Liver (tissue), 9 donors: ENCODE results near the gene AIP. TPM values are rescaled to one million over a fixed set of nuclear protein-coding genes. Genes with fewer than 3 reads are reported as not detected.

Experiments used
- DNase-seq: peaks from one replicate; pipeline ENCODE4 v3.0.0-alpha.2; 2017; ENCODE audit warnings: low spot score
- H3K27ac ChIP-seq, 2 donors: one replicate each; pipeline ENCODE4 v1.7.0; 2013; ENCODE audit warnings: inconsistent platforms in 2 of 2, low read length in 2 of 2, control low read depth in 1 of 2, low read depth in 1 of 2, mild to moderate bottlenecking in 1 of 2
- H3K27me3 ChIP-seq, 4 donors: one replicate each; pipeline versions ENCODE4 v1.6.1 to v1.7.0; 2013; ENCODE audit warnings: low read length in 3 of 4, inconsistent platforms in 1 of 4, mild to moderate bottlenecking in 1 of 4, moderate library complexity in 1 of 4; ENCODE audit not compliant: control insufficient read depth in 4 of 4, insufficient read depth in 4 of 4
- H3K36me3 ChIP-seq, 4 donors: one replicate each; pipeline versions ENCODE4 v1.6.1 to v1.7.0; 2013; ENCODE audit warnings: low read length in 3 of 4, mild to moderate bottlenecking in 3 of 4, low read depth in 1 of 4, moderate library complexity in 1 of 4; ENCODE audit not compliant: control insufficient read depth in 4 of 4, insufficient read depth in 3 of 4
- H3K4me1 ChIP-seq, 4 donors: one replicate each; pipeline versions ENCODE4 v1.6.1 to v1.7.0; 2013; ENCODE audit warnings: low read length in 3 of 4, mild to moderate bottlenecking in 3 of 4, moderate library complexity in 1 of 4; ENCODE audit not compliant: control insufficient read depth in 4 of 4, insufficient read depth in 4 of 4
- H3K4me3 ChIP-seq, 3 donors: one replicate each; pipeline versions ENCODE4 v1.6.1 to v1.7.0; 2013; ENCODE audit warnings: low read length in 3 of 3, control low read depth in 1 of 3, low read depth in 1 of 3, mild to moderate bottlenecking in 1 of 3
- H3K9ac ChIP-seq, 2 donors: one replicate each; pipeline ENCODE4 v1.7.0; 2013; ENCODE audit warnings: low read length in 2 of 2, mild to moderate bottlenecking in 2 of 2, moderate library complexity in 2 of 2, control low read depth in 1 of 2, low read depth in 1 of 2
- H3K9me3 ChIP-seq, 4 donors: one replicate each; pipeline versions ENCODE4 v1.6.1 to v1.7.0; 2013; ENCODE audit warnings: low read length in 3 of 4; ENCODE audit not compliant: control insufficient read depth in 4 of 4
- EGR1 ChIP-seq, 2 donors: IDR thresholded peaks; 2 replicates each; pipeline ENCODE4 v1.6.1; 2016 to 2018; ENCODE audit warnings: antibody characterized with exemption in 2 of 2, low read depth in 2 of 2
- GABPA ChIP-seq, 2 donors: IDR thresholded peaks in 1 of 2; conservative IDR thresholded peaks in 1 of 2; 2 replicates each; pipeline ENCODE4 v1.6.1; 2016; ENCODE audit warnings: antibody characterized with exemption in 2 of 2, mild to moderate bottlenecking in 1 of 2, moderate library complexity in 1 of 2
- HNF4A ChIP-seq, 2 donors: conservative IDR thresholded peaks; 2 replicates each; pipeline ENCODE4 v1.6.1; 2016; ENCODE audit warnings: antibody characterized with exemption in 2 of 2, mild to moderate bottlenecking in 2 of 2
- HNF4G ChIP-seq: IDR thresholded peaks from 2 replicates; pipeline ENCODE4 v1.6.1; 2016; ENCODE audit warnings: antibody characterized with exemption
- NR2F2 ChIP-seq: IDR thresholded peaks from 2 replicates; pipeline ENCODE4 v1.6.1; 2016; ENCODE audit warnings: antibody characterized with exemption
- TAF1 ChIP-seq: conservative IDR thresholded peaks from 2 replicates; pipeline ENCODE4 v1.6.1; 2016; ENCODE audit warnings: antibody characterized with exemption, mild to moderate bottlenecking
- YY1 ChIP-seq: IDR thresholded peaks from 2 replicates; pipeline ENCODE4 v1.6.1; 2016; ENCODE audit warnings: antibody characterized with exemption, mild to moderate bottlenecking
- WGBS: extraction: QIAGEN DNeasy Blood & Tissue Kit; methylation state at CpG from one replicate; pipeline ENCODE4 v1.1.7; 2013; 5-methylcytosine and 5-hydroxymethylcytosine counted together
- polyA plus RNA-seq, 2 donors: library from polyadenylated mRNA; stranded (reverse) in 1 of 2; unstranded in 1 of 2; fragments of 200-250 nt in 1 of 2; fragments of >200 nt in 1 of 2; fragmentation: Nextera tagmentation in 1 of 2; extraction: Ambion mirVana in 1 of 2; gene quantifications; one replicate each; pipeline versions ENCODE4 v1.2.1 to v1.2.3, GENCODE V29; 2013 to 2015
- total RNA-seq, 2 donors: library from RNA; depleted of rRNA; stranded (reverse); fragments of >200 nt; gene quantifications; one replicate each; pipeline ENCODE4 v1.2.3, GENCODE V29; 2014
- TF ChIP-seq, protein P1 (sequence below): fragments of 150-350 bp; IDR thresholded peaks from 2 replicates; pipeline ENCODE4 v1.5.1; 2017; ENCODE audit warnings: improper control_type of control experiment, low read depth, low read length; ENCODE audit not compliant: missing input control
- TF ChIP-seq, protein P2 (sequence below): IDR thresholded peaks from 2 replicates; pipeline ENCODE4 v1.6.1; 2016; ENCODE audit warnings: antibody characterized with exemption, mild to moderate bottlenecking
- TF ChIP-seq, protein P3 (sequence below): IDR thresholded peaks from 2 replicates; pipeline ENCODE4 v1.6.1; 2016; ENCODE audit warnings: antibody characterized with exemption
- TF ChIP-seq, protein P4 (sequence below): IDR thresholded peaks from 2 replicates; pipeline ENCODE4 v1.6.1; 2016; ENCODE audit warnings: antibody characterized with exemption
- TF ChIP-seq, protein P5 (sequence below): IDR thresholded peaks from 2 replicates; pipeline ENCODE4 v1.6.1; 2016; ENCODE audit warnings: antibody characterized with exemption
- donor health status: healthy.
- donor health status: healthy.
- donor health status: healthy.
- donor health status: healthy.
- donor health status: healthy.

AIP gene
- total and polyA plus RNA-seq, 4 donors, result 17.6 to 28.2 (median 23.1) TPM

DNA sequence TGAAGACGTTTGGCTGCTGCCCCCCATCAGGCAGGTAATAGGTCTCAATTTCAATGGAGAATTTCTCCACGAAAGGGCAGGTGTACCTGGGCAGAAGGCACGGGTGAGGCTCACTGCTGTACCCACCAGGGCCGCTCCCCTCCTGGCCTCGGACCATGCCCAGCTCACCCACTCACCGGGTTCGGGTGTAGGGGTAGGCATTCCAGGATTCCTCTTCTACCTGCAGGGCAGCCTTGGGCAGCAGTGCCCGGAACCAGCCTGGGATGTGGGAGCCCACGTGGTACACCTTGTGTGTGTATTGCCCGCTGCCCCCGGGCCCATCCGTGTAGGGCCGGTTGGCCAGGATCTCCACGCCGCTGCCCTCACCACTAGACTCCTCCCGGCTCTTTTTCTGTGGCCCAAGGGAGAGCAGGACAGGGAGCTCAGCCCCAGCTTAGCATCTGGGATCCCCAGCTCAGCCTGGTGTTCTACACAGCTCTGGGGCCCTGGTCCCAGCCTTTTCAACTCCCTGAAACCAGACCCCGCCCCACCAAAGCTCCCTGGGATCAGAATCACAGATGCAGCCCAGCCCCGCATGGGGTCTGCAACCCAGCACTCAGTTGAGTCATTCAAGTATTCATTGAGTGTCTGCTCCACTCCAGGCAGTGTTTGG, 19.6 kb downstream of the AIP start:
- no peak for DNase-seq
- Histone ChIP-seq H3K27me3 (no peaks in the 10 kb centered on the region), H3K36me3 (peaks cover 0 to 2% (median 1%) of the 10 kb centered on the region in 4 donors), H3K9me3 (no peaks in the 10 kb centered on the region), H3K9ac (no peak overlapping the region), H3K4me3 (no peak overlapping the region), H3K4me1 (peaks cover 8 to 35% (median 19%) of the 10 kb centered on the region in 4 donors), H3K27ac (no peak overlapping the region)
- WGBS, result 97% methylated on average over 18 of the region's 18 CpGs
- TF ChIP-seq, protein P1, sequence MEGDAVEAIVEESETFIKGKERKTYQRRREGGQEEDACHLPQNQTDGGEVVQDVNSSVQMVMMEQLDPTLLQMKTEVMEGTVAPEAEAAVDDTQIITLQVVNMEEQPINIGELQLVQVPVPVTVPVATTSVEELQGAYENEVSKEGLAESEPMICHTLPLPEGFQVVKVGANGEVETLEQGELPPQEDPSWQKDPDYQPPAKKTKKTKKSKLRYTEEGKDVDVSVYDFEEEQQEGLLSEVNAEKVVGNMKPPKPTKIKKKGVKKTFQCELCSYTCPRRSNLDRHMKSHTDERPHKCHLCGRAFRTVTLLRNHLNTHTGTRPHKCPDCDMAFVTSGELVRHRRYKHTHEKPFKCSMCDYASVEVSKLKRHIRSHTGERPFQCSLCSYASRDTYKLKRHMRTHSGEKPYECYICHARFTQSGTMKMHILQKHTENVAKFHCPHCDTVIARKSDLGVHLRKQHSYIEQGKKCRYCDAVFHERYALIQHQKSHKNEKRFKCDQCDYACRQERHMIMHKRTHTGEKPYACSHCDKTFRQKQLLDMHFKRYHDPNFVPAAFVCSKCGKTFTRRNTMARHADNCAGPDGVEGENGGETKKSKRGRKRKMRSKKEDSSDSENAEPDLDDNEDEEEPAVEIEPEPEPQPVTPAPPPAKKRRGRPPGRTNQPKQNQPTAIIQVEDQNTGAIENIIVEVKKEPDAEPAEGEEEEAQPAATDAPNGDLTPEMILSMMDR, result no peak
- TF ChIP-seq YY1, result no peak
- TF ChIP-seq HNF4A (conservative IDR thresholded peaks at IDR 0.05), result no peak
- TF ChIP-seq GABPA (IDR thresholded peaks at IDR 0.05 in 1 of 2, conservative IDR thresholded peaks at IDR 0.05 in 1 of 2), result no peak
- no peak for TF ChIP-seq NR2F2
- TF ChIP-seq TAF1, result no peak
- TF ChIP-seq EGR1 (IDR thresholded peaks at IDR 0.05; ENCODE audit: low read depth in 2 of 2), result no peak
- TF ChIP-seq, protein P2, sequence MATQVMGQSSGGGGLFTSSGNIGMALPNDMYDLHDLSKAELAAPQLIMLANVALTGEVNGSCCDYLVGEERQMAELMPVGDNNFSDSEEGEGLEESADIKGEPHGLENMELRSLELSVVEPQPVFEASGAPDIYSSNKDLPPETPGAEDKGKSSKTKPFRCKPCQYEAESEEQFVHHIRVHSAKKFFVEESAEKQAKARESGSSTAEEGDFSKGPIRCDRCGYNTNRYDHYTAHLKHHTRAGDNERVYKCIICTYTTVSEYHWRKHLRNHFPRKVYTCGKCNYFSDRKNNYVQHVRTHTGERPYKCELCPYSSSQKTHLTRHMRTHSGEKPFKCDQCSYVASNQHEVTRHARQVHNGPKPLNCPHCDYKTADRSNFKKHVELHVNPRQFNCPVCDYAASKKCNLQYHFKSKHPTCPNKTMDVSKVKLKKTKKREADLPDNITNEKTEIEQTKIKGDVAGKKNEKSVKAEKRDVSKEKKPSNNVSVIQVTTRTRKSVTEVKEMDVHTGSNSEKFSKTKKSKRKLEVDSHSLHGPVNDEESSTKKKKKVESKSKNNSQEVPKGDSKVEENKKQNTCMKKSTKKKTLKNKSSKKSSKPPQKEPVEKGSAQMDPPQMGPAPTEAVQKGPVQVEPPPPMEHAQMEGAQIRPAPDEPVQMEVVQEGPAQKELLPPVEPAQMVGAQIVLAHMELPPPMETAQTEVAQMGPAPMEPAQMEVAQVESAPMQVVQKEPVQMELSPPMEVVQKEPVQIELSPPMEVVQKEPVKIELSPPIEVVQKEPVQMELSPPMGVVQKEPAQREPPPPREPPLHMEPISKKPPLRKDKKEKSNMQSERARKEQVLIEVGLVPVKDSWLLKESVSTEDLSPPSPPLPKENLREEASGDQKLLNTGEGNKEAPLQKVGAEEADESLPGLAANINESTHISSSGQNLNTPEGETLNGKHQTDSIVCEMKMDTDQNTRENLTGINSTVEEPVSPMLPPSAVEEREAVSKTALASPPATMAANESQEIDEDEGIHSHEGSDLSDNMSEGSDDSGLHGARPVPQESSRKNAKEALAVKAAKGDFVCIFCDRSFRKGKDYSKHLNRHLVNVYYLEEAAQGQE, result no peak
- no peak for TF ChIP-seq HNF4G
- TF ChIP-seq, protein P3, sequence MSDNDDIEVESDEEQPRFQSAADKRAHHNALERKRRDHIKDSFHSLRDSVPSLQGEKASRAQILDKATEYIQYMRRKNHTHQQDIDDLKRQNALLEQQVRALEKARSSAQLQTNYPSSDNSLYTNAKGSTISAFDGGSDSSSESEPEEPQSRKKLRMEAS, result no peak
- TF ChIP-seq, protein P4, sequence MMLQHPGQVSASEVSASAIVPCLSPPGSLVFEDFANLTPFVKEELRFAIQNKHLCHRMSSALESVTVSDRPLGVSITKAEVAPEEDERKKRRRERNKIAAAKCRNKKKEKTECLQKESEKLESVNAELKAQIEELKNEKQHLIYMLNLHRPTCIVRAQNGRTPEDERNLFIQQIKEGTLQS, result no peak
- TF ChIP-seq, protein P5, sequence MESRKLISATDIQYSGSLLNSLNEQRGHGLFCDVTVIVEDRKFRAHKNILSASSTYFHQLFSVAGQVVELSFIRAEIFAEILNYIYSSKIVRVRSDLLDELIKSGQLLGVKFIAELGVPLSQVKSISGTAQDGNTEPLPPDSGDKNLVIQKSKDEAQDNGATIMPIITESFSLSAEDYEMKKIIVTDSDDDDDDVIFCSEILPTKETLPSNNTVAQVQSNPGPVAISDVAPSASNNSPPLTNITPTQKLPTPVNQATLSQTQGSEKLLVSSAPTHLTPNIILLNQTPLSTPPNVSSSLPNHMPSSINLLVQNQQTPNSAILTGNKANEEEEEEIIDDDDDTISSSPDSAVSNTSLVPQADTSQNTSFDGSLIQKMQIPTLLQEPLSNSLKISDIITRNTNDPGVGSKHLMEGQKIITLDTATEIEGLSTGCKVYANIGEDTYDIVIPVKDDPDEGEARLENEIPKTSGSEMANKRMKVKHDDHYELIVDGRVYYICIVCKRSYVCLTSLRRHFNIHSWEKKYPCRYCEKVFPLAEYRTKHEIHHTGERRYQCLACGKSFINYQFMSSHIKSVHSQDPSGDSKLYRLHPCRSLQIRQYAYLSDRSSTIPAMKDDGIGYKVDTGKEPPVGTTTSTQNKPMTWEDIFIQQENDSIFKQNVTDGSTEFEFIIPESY, result no peak
